Brain microvascular endothelial cell (primary cell): ENCODE measurements around the gene IFNA17.
A peak's percentile ranks its signal among the peaks of the same experiment; 100 is the strongest.
"Not testable (repeated sequence)": the region's sequence is repeated elsewhere in the genome, so short reads cannot be mapped to it uniquely, and the experiment has no call there.

Experiments
- DNase-seq: peaks from one replicate; pipeline ENCODE4 v3.0.0-alpha.2; 2020
- H3K27ac ChIP-seq: fragments of 250-450 bp; sonication (Bioruptor Pico); 2 replicates; pipeline ENCODE4 v1.5.1; 2020; ENCODE audit warnings: mild to moderate bottlenecking, moderate library complexity
- H3K27me3 ChIP-seq: fragments of 250-450 bp; sonication (Bioruptor Pico); replicated peaks from 2 replicates; pipeline ENCODE4 v1.5.1; 2020; ENCODE audit warnings: mild to moderate bottlenecking
- H3K36me3 ChIP-seq: fragments of 250-450 bp; sonication (Bioruptor Pico); replicated peaks from 2 replicates; pipeline ENCODE4 v1.5.1; 2020; ENCODE audit warnings: mild to moderate bottlenecking
- H3K4me3 ChIP-seq: 2 replicates; pipeline ENCODE4 v1.5.1; 2011; ENCODE audit warnings: low read depth, mild to moderate bottlenecking, control low read depth, low read length, moderate library complexity
- in situ Hi-C: cut with HindIII; loops from 2 replicates; pipeline ENCODE4 v1.10.0; 2017; ENCODE audit warnings: low sequenced_read_pairs, low pct_ligation_motif_present
- TF ChIP-seq, protein P1 (sequence below): IDR thresholded peaks from 2 replicates; pipeline ENCODE4 v1.5.1; 2011; ENCODE audit warnings: low read depth, mild to moderate bottlenecking, moderate library complexity, low read length, control low read depth, inconsistent platforms; ENCODE audit errors: missing control alignments

The IFNA17 gene

DNA sequence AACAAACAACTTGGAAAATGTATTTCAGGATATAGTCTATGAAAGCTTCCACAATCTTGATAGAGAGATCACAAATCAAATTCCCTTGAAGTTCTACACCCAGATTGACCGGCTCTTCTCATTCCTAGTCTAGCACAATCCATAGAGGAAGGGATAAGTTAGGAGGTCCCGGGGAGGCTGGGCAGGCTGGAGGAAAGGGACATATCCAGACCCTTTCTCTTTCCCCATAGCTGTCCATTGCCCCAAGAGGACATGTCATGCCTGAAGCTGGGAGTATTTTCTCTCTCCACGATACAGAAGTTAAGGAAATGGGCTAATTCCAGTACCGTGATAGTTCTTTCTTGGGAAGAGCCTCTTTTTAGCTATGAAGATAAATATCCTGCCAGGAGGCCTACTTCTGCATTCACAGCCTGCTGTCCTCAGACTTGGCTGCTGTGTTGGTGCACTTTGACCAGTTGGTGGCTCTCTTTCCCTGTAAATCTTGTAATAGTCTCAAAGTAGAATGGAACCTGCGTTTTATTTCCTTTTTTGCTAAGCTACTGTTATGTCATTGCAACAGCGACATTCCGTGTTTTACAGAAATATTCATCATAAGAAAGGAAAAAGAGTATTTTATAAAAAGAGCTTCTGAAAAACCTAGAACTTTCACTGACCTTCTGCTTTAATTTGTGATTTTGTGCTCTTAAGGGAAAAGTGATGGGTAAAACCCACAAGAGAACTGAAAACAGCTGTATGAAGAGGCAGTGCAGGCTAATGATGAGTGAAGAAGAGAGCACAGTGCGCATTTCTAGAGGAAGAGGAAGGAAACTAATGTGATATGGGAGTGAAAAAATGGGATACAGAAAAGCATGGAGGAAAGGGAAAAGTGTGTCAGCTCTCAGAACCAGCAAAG lies 7.7 kb upstream of the IFNA17 start:
- peak; percentile 57 for DNase-seq

DNA sequence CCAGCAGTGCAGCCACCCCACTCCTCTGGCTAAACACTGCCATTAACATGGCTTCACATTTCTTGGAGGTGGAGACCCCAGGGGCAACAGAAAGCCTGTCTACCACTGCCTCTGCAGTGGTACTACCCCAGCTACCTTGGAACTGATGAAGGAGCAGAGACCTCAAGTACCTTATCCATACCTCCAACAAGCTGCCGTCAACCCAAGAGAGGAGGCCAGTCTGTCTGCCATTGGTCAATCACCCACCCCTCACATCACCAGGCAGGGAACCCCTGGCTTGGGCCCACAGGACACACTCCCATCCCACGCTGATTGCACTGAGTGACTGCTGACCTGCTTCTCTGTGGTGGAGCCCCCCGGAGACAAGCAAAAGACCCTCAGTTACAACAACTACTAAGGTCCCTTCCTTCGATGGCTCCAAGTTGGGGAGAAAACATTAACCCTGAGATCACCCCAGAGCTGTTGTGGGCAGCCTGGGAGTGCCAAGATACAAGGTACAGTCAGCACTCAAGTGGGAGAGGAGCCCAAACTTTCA lies 6.2 kb upstream of the IFNA17 start:
- H3K4me3 ChIP-seq: no peak overlapping the region
- no peaks in the 10 kb centered on the region for H3K27me3 ChIP-seq
- TF ChIP-seq, protein P1, sequence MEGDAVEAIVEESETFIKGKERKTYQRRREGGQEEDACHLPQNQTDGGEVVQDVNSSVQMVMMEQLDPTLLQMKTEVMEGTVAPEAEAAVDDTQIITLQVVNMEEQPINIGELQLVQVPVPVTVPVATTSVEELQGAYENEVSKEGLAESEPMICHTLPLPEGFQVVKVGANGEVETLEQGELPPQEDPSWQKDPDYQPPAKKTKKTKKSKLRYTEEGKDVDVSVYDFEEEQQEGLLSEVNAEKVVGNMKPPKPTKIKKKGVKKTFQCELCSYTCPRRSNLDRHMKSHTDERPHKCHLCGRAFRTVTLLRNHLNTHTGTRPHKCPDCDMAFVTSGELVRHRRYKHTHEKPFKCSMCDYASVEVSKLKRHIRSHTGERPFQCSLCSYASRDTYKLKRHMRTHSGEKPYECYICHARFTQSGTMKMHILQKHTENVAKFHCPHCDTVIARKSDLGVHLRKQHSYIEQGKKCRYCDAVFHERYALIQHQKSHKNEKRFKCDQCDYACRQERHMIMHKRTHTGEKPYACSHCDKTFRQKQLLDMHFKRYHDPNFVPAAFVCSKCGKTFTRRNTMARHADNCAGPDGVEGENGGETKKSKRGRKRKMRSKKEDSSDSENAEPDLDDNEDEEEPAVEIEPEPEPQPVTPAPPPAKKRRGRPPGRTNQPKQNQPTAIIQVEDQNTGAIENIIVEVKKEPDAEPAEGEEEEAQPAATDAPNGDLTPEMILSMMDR: no peak
- DNase-seq: no peak
- H3K36me3 ChIP-seq: no peaks in the 10 kb centered on the region
- no peak overlapping the region for H3K27ac ChIP-seq
- in situ Hi-C loops: no loop called here

More for the DNA sequence above, 7.7 kb upstream of the IFNA17 start:
- H3K27me3 ChIP-seq, H3K4me3 ChIP-seq, in situ Hi-C loops, H3K36me3 ChIP-seq, H3K27ac ChIP-seq: not testable (repeated sequence)
- TF ChIP-seq, protein P1: peak; percentile 77

DNA sequence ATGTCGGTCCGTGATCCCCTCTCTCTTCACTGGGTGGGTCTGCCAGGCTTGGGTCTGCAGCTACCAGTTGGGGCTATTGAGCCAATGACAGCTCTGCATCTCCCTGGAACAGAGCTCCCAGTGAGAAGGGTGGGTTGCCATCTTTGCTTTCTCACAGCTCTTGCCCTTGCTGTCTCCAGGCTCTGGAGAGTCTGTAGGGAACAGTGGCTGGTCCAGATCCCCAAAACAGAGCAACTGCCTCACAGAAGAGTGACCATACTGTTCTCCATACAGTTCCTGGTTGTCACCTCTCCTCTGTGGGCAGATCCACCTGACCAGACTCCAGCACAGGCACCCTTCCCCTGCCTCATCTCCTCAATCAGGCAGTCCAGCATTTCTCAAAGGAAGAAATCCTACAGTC lies 5.2 kb upstream of the IFNA17 start:
- Histone ChIP-seq H3K27me3 (no peaks in the 10 kb centered on the region), H3K27ac (no peak overlapping the region), H3K4me3 (no peak overlapping the region), H3K36me3 (no peaks in the 10 kb centered on the region)
- TF ChIP-seq, protein P1: no peak
- no peak for DNase-seq
- in situ Hi-C loops: no loop called here

DNA sequence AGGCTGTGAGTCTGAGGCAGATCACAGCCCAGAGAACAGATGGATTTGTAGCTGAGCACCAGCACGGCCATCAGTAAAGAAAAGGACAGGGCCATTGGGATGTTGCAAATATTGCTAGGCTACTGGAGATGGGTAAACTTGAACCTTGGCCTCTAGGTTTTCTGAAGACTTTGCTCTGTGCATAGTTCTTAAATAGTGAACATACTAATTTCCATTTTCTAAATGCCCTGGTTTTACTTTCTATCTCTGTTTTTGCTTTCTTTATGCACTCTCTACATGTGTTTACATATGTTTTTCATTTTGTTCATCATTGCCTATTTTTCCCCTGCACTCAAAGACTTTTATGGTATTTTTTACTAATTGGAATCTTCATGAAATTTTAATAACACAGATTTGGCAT lies 10.8 kb downstream of the IFNA17 start, which contains the start of gene IFNA16:
TSS of gene IFNA16 (minus strand) at position 101 of the 400 bp plus-strand sequence. CDS start at position 95, 6 bp downstream.
- H3K36me3 ChIP-seq, H3K4me3 ChIP-seq, H3K27me3 ChIP-seq, in situ Hi-C loops, H3K27ac ChIP-seq, DNase-seq: not testable (repeated sequence)

DNA sequence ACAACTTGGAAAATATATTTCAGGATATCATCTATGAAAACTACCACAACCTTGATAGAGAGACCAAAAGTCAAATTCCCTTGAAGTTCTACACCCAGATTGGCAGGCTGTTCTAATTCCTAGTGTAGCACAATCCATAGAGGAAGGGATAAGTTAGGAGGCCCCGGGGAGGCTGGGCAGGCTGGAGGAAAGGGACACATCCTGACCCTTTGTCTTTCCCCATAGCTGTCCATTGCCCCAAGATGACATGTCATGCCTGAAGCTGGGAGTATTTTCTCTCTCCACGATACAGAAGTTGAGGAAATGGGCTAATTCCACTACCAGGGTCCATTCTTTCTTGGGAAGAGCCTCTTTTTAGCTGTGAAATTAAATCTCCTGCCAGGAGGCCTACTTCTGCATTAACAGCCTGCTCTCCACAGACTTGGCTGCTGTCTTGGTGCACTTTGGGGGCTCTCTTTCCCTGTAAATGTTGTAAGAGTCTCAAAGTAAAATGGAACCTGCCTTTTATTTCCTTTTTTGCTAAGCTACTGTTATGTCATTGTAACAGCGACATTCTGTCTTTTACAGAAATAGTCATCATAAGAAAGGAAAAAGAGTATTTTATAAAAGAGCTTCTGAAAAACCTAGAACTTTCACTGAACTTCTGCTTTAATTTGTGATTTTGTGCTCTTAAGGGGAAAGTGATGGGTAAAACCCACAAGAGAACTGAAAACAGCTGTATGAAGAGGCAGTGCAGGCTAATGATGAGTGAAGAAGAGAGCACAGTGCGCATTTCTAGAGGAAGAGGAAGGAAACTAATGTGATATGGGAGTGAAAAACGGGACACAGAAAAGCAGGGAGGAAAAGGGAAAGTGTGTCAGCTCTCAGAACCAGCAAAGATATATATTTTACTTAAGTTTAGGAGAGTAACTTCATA lies 14.4 kb downstream of the IFNA17 start:
- TF ChIP-seq, protein P1: peak; percentile 67
- H3K27ac ChIP-seq, H3K4me3 ChIP-seq, in situ Hi-C loops, H3K27me3 ChIP-seq, DNase-seq, H3K36me3 ChIP-seq: not testable (repeated sequence)

DNA sequence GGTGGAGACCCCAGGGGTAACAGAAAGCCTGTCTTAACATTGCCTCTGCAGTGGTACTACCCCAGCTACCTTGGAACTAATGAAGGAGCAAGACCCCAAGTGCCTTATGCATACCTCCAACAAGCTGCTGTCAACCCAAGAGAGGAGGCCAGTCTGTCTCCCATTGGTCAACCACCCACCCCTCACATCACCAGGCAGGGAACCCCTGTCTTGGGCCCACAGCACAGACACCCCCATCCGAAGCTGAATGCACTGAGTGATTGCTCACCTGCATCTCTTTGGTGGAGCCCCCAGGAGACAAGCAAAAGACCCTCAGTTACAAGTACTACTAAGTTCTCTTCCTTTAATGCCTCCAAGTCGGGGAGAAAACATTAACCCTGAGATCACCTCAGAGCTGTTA lies 15.9 kb downstream of the IFNA17 start:
- DNase-seq, H3K36me3 ChIP-seq, in situ Hi-C loops, H3K4me3 ChIP-seq, H3K27ac ChIP-seq, H3K27me3 ChIP-seq: not testable (repeated sequence)

DNA sequence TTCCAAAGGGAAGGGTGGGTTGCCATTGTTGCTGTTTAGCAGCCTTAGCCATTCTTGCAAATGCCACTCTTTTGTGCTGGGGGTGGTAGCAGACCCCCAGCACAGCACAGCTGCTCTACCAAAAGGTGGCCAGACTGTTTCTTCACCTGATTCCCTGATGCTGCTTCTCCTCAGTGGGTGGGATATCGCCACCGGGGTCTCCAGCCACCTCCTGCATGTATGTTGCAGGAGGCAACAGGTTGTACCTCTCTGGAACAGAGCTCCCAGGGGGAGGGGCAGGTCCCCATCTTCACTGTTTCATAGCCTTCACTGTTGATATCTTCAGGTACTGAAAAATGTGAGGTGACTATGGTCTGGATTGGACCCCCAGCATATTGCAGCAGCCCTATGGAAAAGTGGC lies 17.2 kb downstream of the IFNA17 start:
- in situ Hi-C loops, H3K4me3 ChIP-seq, H3K27ac ChIP-seq, DNase-seq, H3K27me3 ChIP-seq, H3K36me3 ChIP-seq: not testable (repeated sequence)
